ENCODE data around the gene USE1. TPM values are rescaled to one million over a fixed set of nuclear protein-coding genes. Genes with fewer than 3 reads are reported as not detected.

Gene USE1
- total and polyA plus RNA-seq, 4 donors, result 22.0 to 60.1 (median 34.8) TPM

DNA sequence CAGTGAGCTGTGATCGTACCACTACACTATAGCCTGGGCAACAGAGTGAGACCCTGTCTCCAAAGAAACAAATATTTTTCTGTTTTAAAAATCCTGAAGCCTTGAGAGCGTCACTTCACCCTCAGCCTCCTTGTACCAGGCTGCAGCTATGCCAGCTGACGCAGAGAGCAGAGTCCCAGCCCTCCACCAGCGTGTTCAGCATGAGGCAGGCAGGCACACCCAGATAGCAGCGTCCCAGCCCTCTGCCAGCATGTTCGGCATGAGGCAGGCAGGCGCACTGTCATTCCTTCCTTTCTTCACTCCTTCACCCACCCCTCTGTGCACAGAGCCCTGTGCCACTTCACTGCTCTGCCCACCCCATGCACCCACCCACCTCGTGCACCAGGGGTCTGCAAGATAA lies 43.3 kb upstream of the USE1 start:
- peaks cover 19 to 69% (median 39%) of the 10 kb centered on the region in 4 donors for H3K36me3 ChIP-seq (ENCODE audit: control insufficient read depth in 4 of 4, insufficient read depth in 4 of 4, low read length in 4 of 4)
- H3K4me1 ChIP-seq (ENCODE audit: control insufficient read depth in 5 of 5, insufficient read depth in 5 of 5, low read length in 5 of 5), result no peaks in the 10 kb centered on the region
- no peak overlapping the region for H3K9ac ChIP-seq (ENCODE audit: insufficient read depth in 1 of 2, low read length in 2 of 2)
- no peak overlapping the region for H3K27ac ChIP-seq (ENCODE audit: low read depth in 1 of 2, low read length in 1 of 2)
- DNase-seq (no peak), ATAC-seq (ENCODE audit: insufficient read depth, low FRiP score) (no peak)
- WGBS, 2 donors, result 96 to 97% methylated on average over 8 of the region's 8 CpGs
- H3K4me3 ChIP-seq, result no peak overlapping the region
- H3K9me3 ChIP-seq (ENCODE audit: control insufficient read depth in 4 of 4, insufficient read depth in 3 of 4, low read length in 3 of 4), result no peaks in the 10 kb centered on the region
- no peaks in the 10 kb centered on the region for H3K27me3 ChIP-seq (ENCODE audit: control insufficient read depth in 3 of 3, insufficient read depth in 3 of 3, low read length in 2 of 3)
- TF ChIP-seq, protein P1, sequence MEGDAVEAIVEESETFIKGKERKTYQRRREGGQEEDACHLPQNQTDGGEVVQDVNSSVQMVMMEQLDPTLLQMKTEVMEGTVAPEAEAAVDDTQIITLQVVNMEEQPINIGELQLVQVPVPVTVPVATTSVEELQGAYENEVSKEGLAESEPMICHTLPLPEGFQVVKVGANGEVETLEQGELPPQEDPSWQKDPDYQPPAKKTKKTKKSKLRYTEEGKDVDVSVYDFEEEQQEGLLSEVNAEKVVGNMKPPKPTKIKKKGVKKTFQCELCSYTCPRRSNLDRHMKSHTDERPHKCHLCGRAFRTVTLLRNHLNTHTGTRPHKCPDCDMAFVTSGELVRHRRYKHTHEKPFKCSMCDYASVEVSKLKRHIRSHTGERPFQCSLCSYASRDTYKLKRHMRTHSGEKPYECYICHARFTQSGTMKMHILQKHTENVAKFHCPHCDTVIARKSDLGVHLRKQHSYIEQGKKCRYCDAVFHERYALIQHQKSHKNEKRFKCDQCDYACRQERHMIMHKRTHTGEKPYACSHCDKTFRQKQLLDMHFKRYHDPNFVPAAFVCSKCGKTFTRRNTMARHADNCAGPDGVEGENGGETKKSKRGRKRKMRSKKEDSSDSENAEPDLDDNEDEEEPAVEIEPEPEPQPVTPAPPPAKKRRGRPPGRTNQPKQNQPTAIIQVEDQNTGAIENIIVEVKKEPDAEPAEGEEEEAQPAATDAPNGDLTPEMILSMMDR (IDR thresholded peaks at IDR 0.05; ENCODE audit: control extremely low read depth, extremely low read depth), result no peak

DNA sequence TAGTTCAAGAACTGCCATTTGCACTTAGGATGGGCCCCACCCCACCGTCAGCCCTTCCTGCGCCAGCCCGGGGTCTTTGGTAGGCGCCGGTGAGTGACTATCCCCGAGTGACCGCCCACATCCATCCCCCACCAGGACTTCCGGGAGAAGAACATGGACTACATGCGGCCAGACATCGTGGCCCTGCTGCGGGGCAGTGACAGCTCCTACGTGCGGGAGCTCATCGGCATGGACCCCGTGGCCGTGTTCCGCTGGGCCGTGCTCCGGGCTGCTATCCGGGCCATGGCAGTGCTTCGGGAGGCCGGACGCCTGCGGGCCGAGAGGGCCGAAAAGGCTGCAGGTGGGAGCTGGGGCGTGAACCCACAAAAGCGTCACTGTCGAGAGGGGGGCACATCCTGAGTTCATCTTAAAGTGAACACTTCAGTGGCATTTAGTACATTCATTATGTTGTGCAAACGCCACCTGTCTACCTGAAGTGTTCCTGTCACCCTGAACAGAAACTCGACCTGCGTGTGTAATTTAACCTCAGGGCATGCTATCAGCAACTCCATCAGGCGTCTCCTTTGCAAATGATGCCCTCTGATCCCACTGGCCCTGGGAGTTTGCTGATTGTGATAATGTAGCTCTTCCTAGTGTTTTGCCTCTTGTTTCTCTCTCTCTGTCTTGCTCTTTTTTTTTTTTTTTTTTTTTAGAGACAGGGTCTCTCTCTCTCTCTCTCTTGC lies 42.4 kb upstream of the USE1 start:
- H3K36me3 ChIP-seq (ENCODE audit: control insufficient read depth in 4 of 4, insufficient read depth in 4 of 4, low read length in 4 of 4), result peaks cover 17 to 75% (median 40%) of the 10 kb centered on the region in 4 donors
- H3K9me3 ChIP-seq (ENCODE audit: control insufficient read depth in 4 of 4, insufficient read depth in 3 of 4, low read length in 3 of 4), result no peaks in the 10 kb centered on the region
- H3K4me3 ChIP-seq, result no peak overlapping the region
- TF ChIP-seq, protein P1 (IDR thresholded peaks at IDR 0.05; ENCODE audit: control extremely low read depth, extremely low read depth), result no peak
- H3K9ac ChIP-seq (ENCODE audit: insufficient read depth in 1 of 2, low read length in 2 of 2), result no peak overlapping the region
- ATAC-seq (ENCODE audit: insufficient read depth, low FRiP score) (no peak), DNase-seq (no peak)
- 91% methylated on average over 33 of the region's 33 CpGs for WGBS, 2 donors
- no peaks in the 10 kb centered on the region for H3K4me1 ChIP-seq (ENCODE audit: control insufficient read depth in 5 of 5, insufficient read depth in 5 of 5, low read length in 5 of 5)
- no peak overlapping the region for H3K27ac ChIP-seq (ENCODE audit: low read depth in 1 of 2, low read length in 1 of 2)
- no peaks in the 10 kb centered on the region for H3K27me3 ChIP-seq (ENCODE audit: control insufficient read depth in 3 of 3, insufficient read depth in 3 of 3, low read length in 2 of 3)

DNA sequence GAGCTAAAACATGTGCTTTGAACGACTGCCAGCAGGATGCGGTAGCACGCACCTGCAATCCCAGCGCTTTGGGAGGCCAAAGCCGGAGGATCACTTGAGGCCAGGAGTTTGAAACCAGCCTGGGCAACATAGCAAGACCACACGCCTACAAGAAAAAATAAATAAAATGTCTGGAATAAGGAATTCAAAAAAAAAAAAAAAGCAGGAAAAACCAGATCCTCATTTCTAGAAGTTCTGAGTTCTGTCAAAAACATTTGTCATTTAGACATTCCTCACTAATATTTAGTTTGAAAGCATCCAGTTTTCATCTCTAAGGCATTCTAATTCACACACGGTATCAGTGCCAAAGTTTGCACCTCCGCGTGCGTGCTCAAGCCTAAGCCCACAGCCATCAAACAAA lies 36.9 kb upstream of the USE1 start:
- Histone ChIP-seq H3K4me1 (ENCODE audit: control insufficient read depth in 5 of 5, insufficient read depth in 5 of 5, low read length in 5 of 5) (no peaks in the 10 kb centered on the region), H3K27me3 (ENCODE audit: control insufficient read depth in 3 of 3, insufficient read depth in 3 of 3, low read length in 2 of 3) (no peaks in the 10 kb centered on the region), H3K4me3 (no peak overlapping the region), H3K9me3 (ENCODE audit: control insufficient read depth in 4 of 4, insufficient read depth in 3 of 4, low read length in 3 of 4) (no peaks in the 10 kb centered on the region), H3K27ac (ENCODE audit: low read depth in 1 of 2, low read length in 1 of 2) (no peak overlapping the region), H3K36me3 (ENCODE audit: control insufficient read depth in 4 of 4, insufficient read depth in 4 of 4, low read length in 4 of 4) (peaks cover 3 to 50% (median 12%) of the 10 kb centered on the region in 4 donors), H3K9ac (ENCODE audit: insufficient read depth in 1 of 2, low read length in 2 of 2) (no peak overlapping the region)
- 95 to 99% methylated on average over 10 of the region's 10 CpGs for WGBS, 2 donors
- TF ChIP-seq, protein P1 (IDR thresholded peaks at IDR 0.05; ENCODE audit: control extremely low read depth, extremely low read depth), result no peak
- DNase-seq, result no peak
- ATAC-seq (ENCODE audit: insufficient read depth, low FRiP score), result no peak
